GM12874 (cell line): ENCODE measurements around the gene LCA5L.
A peak's percentile ranks its signal among the peaks of the same experiment; 100 is the strongest.

Experiments used
- CTCF ChIP-seq: IDR thresholded peaks from 2 replicates; pipeline ENCODE4 v1.5.1; 2011; ENCODE audit warnings: low read depth, mild to moderate bottlenecking, control low read depth, low read length, moderate library complexity; ENCODE audit not compliant: insufficient read depth

Gene LCA5L

GRCh38 chr21:39445321-39446269, at the start of gene LCA5L:
Gene LCA5L, minus strand, starts transcription at chr21:39445778. Its CDS starts 17,285 bp downstream, at chr21:39428493.
- TF ChIP-seq CTCF, result 0 out of 2 replicates have a peak, but pooled peaks have one; percentile 16

GRCh38 chr21:39489380-39489924, 43.9 kb upstream of the LCA5L start:
- TF ChIP-seq CTCF, result no peak

GRCh38 chr21:39484711-39485276, 39.2 kb upstream of the LCA5L start:
- TF ChIP-seq CTCF, result no peak

GRCh38 chr21:39483917-39484316, 38.3 kb upstream of the LCA5L start:
- no peak for TF ChIP-seq CTCF

- no peak for TF ChIP-seq CTCF
Measured at GRCh38 chr21:39481886-39482285, 36.3 kb upstream of the LCA5L start.

GRCh38 chr21:39480271-39480670, 34.7 kb upstream of the LCA5L start:
- no peak for TF ChIP-seq CTCF

- TF ChIP-seq CTCF, result no peak
Measured at GRCh38 chr21:39479814-39480182, 34.2 kb upstream of the LCA5L start.
